Ectodermal cell (in vitro differentiated cells): ENCODE results near the gene NSUN4. TPM values are rescaled to one million over a fixed set of nuclear protein-coding genes. Genes with fewer than 3 reads are reported as not detected.

Experiments used
- H3K27ac ChIP-seq: 2 replicates; pipeline ENCODE4 v1.7.0; 2013; ENCODE audit warnings: mild to moderate bottlenecking, low read depth, low read length; ENCODE audit not compliant: insufficient read depth, poor library complexity, severe bottlenecking
- H3K27me3 ChIP-seq: 2 replicates; pipeline ENCODE4 v1.7.0; 2013; ENCODE audit warnings: mild to moderate bottlenecking, low read length; ENCODE audit not compliant: insufficient read depth, control insufficient read depth, poor library complexity, severe bottlenecking
- H3K36me3 ChIP-seq: one replicate; pipeline ENCODE4 v1.7.0; 2013; ENCODE audit warnings: low read length; ENCODE audit not compliant: control insufficient read depth, insufficient read depth
- H3K4me1 ChIP-seq: one replicate; pipeline ENCODE4 v1.7.0; 2013; ENCODE audit warnings: low read length; ENCODE audit not compliant: control insufficient read depth, insufficient read depth
- H3K4me3 ChIP-seq: 2 replicates; pipeline ENCODE4 v1.7.0; 2013; ENCODE audit warnings: low read depth, low read length, control low read depth; ENCODE audit not compliant: insufficient read depth
- H3K9me3 ChIP-seq: 2 replicates; pipeline ENCODE4 v1.7.0; 2013; ENCODE audit warnings: mild to moderate bottlenecking, low read length, moderate library complexity; ENCODE audit not compliant: control insufficient read depth
- WGBS, 2 experiments: methylation state at CpG; one replicate each; pipeline ENCODE4 v1.1.7; 2013; ENCODE audit warnings: missing lambda C conversion rate in 2 of 2; 5-methylcytosine and 5-hydroxymethylcytosine counted together
- polyA plus RNA-seq, 4 experiments: library from polyadenylated mRNA; stranded (reverse); fragments of 50-300 nt; gene quantifications; one replicate each; pipeline ENCODE4 v1.2.3, GENCODE V29; 2013

NSUN4 gene
- 18.2 TPM for polyA plus RNA-seq (2013, experiment 1 of 4)
- 19.2 TPM for polyA plus RNA-seq (2013, experiment 2 of 4)
- polyA plus RNA-seq (2013, experiment 3 of 4): 17.1 TPM
- polyA plus RNA-seq (2013, experiment 4 of 4): 15.8 TPM

GRCh38 chr1:46340404-46341221, at the start of gene NSUN4:
Gene NSUN4, plus strand, starts transcription at chr1:46340807. Its CDS starts 20 bp downstream, at chr1:46340827.
- Histone ChIP-seq H3K36me3 (peaks cover 6% of the 10 kb centered on the region), H3K27ac (peak within 1 kb of the TSS; percentile 87), H3K9me3 (no peaks in the 10 kb centered on the region), H3K4me3 (peak within 1 kb of the TSS; percentile 88), H3K27me3 (no peaks in the 10 kb centered on the region), H3K4me1 (no peaks in the 10 kb centered on the region)
- WGBS, 2 experiments: 0 to 1% methylated on average over 53 of the region's 53 CpGs

- Histone ChIP-seq H3K4me3 (no peak overlapping the region), H3K4me1 (peaks cover 8% of the 10 kb centered on the region), H3K36me3 (peaks cover 14% of the 10 kb centered on the region), H3K9me3 (no peaks in the 10 kb centered on the region), H3K27me3 (no peaks in the 10 kb centered on the region), H3K27ac (no peak overlapping the region)
- WGBS, 2 experiments: 95 to 99% methylated on average over 2 of the region's 2 CpGs
These were observed 45.3 kb upstream of the NSUN4 start for GRCh38 chr1:46295306-46295705.

- Histone ChIP-seq H3K27ac (no peak overlapping the region), H3K4me1 (peaks cover 8% of the 10 kb centered on the region), H3K36me3 (peaks cover 14% of the 10 kb centered on the region), H3K27me3 (no peaks in the 10 kb centered on the region), H3K4me3 (no peak overlapping the region), H3K9me3 (no peaks in the 10 kb centered on the region)
These were observed 42.2 kb upstream of the NSUN4 start for GRCh38 chr1:46298387-46298786.

- 73 to 77% methylated on average over 6 of the region's 6 CpGs for WGBS, 2 experiments
- Histone ChIP-seq H3K4me3 (peak overlapping the region; percentile 71), H3K36me3 (peaks cover 14% of the 10 kb centered on the region), H3K27me3 (no peaks in the 10 kb centered on the region), H3K9me3 (no peaks in the 10 kb centered on the region), H3K4me1 (peaks cover 8% of the 10 kb centered on the region), H3K27ac (no peak overlapping the region)
These were observed 39.8 kb upstream of the NSUN4 start for GRCh38 chr1:46300673-46301405.

- H3K4me3 ChIP-seq: peak overlapping the region; percentile 71
- 32 to 35% methylated on average over 17 of the region's 17 CpGs for WGBS, 2 experiments
- no peaks in the 10 kb centered on the region for H3K27me3 ChIP-seq
- H3K27ac ChIP-seq: peak overlapping the region; percentile 44
- H3K36me3 ChIP-seq: peaks cover 14% of the 10 kb centered on the region
- peaks cover 8% of the 10 kb centered on the region for H3K4me1 ChIP-seq
- no peaks in the 10 kb centered on the region for H3K9me3 ChIP-seq
These were observed 39.2 kb upstream of the NSUN4 start for GRCh38 chr1:46301406-46301807.

GRCh38 chr1:46301808-46302640, 38.6 kb upstream of the NSUN4 start:
- H3K27ac ChIP-seq: peak overlapping the region; percentile 97
- H3K27me3 ChIP-seq: no peaks in the 10 kb centered on the region
- H3K4me3 ChIP-seq: peak overlapping the region; percentile 71
- no peaks in the 10 kb centered on the region for H3K9me3 ChIP-seq
- peaks cover 8% of the 10 kb centered on the region for H3K36me3 ChIP-seq
- WGBS, 2 experiments: 0 to 1% methylated on average over 79 of the region's 79 CpGs
- H3K4me1 ChIP-seq: peaks cover 8% of the 10 kb centered on the region

GRCh38 chr1:46302641-46303037, 38.0 kb upstream of the NSUN4 start:
- H3K4me1 ChIP-seq: peaks cover 8% of the 10 kb centered on the region
- H3K27ac ChIP-seq: peak overlapping the region; percentile 97
- no peaks in the 10 kb centered on the region for H3K27me3 ChIP-seq
- peak overlapping the region; percentile 71 for H3K4me3 ChIP-seq
- 0% methylated on average over 32 of the region's 32 CpGs for WGBS, 2 experiments
- peaks cover 2% of the 10 kb centered on the region for H3K36me3 ChIP-seq
- H3K9me3 ChIP-seq: no peaks in the 10 kb centered on the region

- Histone ChIP-seq H3K36me3 (no peaks in the 10 kb centered on the region), H3K4me3 (peak within 1 kb of the TSS; percentile 71), H3K4me1 (peaks cover 7% of the 10 kb centered on the region), H3K27ac (peak within 1 kb of the TSS; percentile 97), H3K9me3 (no peaks in the 10 kb centered on the region), H3K27me3 (no peaks in the 10 kb centered on the region)
- 0% methylated on average over 60 to 61 of the region's 61 CpGs for WGBS, 2 experiments
These were observed 37.4 kb upstream of the NSUN4 start, which contains the start of the genes LRRC41 and UQCRH for GRCh38 chr1:46303038-46303871. Gene LRRC41, minus strand, starts transcription at chr1:46303616. Its CDS starts 294 bp downstream, at chr1:46303322. Gene UQCRH, plus strand, starts transcription at chr1:46303698. Its CDS starts 69 bp downstream, at chr1:46303767.

- no peaks in the 10 kb centered on the region for H3K27me3 ChIP-seq
- peak overlapping the region; percentile 71 for H3K4me3 ChIP-seq
- H3K36me3 ChIP-seq: no peaks in the 10 kb centered on the region
- H3K9me3 ChIP-seq: no peaks in the 10 kb centered on the region
- peaks cover 1% of the 10 kb centered on the region for H3K4me1 ChIP-seq
- WGBS, 2 experiments: 0 to 1% methylated on average over 14 of the region's 14 CpGs
- H3K27ac ChIP-seq: peak overlapping the region; percentile 97
These were observed 36.7 kb upstream of the NSUN4 start for GRCh38 chr1:46303872-46304326.
